DMS79 (cell line): Measurements from ENCODE around the gene PIK3C2G.

ENCODE experiments used
- DNase-seq: peaks from one replicate; lab custom pipeline; 2025; lab: John Stamatoyannopoulos, UW

Gene PIK3C2G

GRCh38 chr12:18280728-18281127 is 19.4 kb downstream of the PIK3C2G start:
- DNase-seq: no peak

GRCh38 chr12:18281941-18282340 is 20.6 kb downstream of the PIK3C2G start:
- DNase-seq: no peak

DNA sequence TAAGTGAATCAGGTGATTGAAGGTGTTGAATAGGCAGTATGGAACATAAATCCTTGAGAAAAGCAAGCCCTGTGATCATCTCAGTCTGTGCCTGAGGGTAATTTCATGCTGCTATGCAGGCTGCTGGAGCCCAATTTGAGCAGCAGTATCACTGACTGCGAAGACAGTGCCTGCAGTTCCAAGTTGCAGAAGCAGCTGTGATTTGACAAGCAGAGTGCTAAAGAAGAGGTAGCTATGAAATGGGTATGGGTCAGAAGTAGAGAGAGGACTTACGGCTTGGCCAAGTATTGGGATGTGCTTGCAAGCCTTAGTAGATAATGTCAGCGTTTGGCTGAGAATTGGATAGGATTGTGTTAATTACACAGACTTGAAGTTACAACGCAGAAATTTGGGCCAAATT is 22.5 kb downstream of the PIK3C2G start:
- DNase-seq: no peak

- no peak for DNase-seq
Measured at GRCh38 chr12:18284386-18284785, 23.1 kb downstream of the PIK3C2G start.

- no peak for DNase-seq
Measured at GRCh38 chr12:18285161-18285560, 23.8 kb downstream of the PIK3C2G start.

DNA sequence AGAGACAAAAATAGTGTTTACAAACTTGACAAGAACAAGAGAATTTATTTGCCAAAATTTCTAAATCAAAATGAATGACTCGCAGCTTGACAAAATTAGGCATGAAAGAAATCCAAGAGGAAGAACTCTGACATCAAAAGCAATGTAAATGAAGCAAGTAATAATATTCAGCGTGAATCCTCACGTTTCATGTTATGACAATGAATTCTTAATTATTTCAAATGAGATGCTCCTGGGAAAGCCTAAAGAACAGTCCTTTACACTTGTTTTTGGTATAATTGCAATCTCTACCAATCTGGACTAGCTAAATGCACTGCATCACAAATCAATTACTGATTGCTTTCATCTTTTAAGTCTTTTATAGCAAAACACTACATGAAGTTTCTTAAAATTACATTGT is 29.1 kb downstream of the PIK3C2G start:
- no peak for DNase-seq

GRCh38 chr12:18294889-18295288 is 33.6 kb downstream of the PIK3C2G start:
- DNase-seq: no peak

DNA sequence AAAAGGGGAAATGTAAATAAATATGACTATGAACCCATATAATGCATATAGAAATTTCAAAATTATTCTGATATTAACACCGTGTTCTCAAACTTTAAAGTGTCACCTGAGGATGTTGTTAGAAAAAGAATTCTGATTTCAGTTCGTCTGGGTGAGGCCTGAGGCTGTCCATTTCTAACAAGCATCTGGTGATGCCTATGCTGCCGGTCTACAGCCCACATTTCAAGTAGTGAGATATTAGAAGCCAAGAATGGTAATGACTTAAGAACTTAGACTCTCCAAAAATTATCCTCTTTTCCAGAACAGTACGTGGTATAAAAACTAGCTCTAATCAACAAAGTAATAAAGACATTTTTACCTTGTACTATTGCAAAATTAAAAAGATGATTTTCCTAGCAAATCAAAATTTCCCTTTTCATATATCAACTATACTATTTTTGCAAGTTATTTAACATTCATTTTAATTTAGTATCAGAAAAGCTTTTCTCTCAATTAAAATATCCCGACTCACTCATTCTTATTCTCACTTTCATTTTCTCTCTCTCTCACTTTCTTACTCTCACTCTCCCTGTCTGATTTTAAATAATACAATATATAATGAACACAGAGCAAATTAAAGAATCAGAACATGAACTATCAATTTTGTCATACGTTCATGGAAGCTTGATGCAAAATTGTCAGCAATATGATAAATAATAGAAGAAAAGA is 35.0 kb downstream of the PIK3C2G start:
- no peak for DNase-seq

DNA sequence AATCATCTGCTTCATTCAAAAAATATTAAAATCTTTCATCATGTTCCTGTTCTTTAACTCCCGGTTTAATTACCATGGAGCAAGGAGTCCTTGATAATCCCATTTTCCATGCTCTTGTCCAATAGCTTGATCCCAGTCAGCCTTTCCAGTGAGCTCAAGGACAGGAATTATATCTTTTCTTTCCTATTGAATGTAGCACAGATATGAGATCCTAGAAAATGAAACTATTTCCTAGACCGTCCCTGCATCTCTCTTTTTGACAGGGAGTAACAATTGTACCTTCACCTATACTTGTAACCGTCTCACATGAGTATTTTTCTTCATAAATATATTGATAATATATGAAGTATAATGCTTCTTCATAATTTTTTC is 35.6 kb downstream of the PIK3C2G start:
- no peak for DNase-seq

DNA sequence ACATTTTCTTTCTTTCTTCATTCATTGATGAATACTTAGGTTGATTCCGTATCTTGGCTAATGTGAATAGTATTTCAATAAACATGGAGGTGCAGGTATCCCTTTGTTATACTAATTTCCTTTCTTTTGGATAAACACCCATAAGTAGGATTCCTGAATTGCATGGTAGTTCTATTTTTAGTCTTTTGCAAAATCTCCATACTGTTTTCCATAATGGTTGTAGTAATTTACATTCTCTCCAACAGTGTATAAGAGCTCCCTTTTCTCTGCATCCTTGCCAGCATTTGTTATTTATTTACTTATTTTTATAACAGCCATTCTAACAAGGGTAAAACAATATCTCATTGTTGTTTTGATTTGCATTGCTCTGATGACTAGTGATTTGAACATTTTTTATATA is 36.6 kb downstream of the PIK3C2G start:
- no peak for DNase-seq

GRCh38 chr12:18302809-18303430 is 41.6 kb downstream of the PIK3C2G start:
- DNase-seq: no peak

DNA sequence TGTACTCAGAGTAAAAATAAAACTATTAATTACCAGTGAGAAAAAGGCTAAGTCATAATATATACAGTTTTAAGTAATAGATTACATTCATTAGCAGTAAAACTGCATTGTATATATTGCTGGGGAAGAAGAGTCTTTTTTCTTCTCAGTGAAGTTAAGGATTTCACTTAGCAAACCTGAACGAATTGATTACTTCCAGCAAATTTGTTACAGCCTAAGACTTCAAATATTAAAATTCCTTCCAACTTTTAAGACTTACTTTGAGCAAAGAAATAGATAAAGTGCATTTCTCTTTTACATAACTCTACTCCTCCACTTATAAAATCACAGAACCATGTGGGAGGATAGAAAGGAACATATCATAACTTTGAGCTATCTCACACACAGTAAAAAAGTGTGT is 43.3 kb downstream of the PIK3C2G start:
- DNase-seq: no peak

GRCh38 chr12:18306311-18306710 is 45.0 kb downstream of the PIK3C2G start:
- no peak for DNase-seq

DNA sequence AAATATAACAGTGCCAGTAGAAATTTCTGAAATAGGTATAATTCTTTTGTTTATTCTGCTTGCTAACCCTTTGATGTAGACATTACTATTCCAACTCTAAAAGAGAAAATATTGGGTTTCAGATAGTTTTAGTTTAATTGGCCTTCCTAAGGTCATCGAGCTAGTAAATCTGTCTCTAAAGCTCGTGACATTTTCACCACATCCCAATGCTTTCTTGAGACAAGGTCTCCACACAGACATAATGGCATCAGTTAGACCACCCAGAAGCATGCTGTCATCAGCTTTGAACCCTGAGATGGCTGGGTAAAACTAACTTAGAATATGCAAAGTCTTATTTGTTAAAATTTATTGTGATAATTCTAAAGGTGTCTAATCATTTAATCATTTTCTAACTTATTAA is 52.0 kb downstream of the PIK3C2G start:
- no peak for DNase-seq

- DNase-seq: no peak
Measured at GRCh38 chr12:18320036-18320617, 58.8 kb downstream of the PIK3C2G start.

GRCh38 chr12:18320976-18321375 is 59.7 kb downstream of the PIK3C2G start:
- DNase-seq: no peak

DNA sequence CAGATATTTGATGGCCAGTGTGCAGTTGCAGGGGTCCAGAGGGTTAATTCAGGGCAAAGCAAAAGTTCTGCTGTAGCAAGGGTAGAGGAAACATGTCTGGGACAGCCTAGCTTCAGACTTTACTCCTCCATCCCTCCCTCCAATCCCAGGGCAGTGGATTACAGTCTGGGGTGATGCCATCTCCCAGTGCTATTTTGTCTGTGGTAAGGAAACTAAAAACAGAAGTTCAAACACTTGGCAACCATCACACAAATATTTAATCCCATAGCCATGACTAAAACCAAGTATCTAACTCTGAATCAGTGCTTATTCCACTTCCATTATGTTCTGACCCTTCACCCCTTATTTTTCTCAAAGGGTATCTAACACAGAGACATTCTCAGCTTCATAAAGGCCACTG is 61.8 kb downstream of the PIK3C2G start:
- no peak for DNase-seq

DNA sequence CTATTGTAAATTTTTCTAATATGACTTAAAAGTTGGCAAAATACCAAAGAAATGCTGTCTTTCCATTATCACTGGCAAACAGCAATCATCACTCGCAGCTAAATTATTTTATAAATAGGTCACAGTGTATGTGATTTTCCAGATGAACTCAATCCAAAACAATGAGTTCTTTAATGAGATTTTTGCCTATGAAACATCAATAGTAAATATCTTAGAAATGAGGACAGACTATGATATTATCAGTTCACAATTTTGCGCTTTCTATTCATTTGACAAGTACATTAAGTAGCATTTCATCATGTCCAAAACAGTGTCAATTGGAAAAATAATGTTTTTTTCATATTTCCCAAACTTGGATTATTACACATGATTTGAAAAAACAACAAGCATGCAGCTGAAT is 65.7 kb downstream of the PIK3C2G start:
- DNase-seq: no peak

GRCh38 chr12:18332173-18332572 is 70.9 kb downstream of the PIK3C2G start:
- no peak for DNase-seq

- DNase-seq: no peak
Measured at GRCh38 chr12:18339633-18340032, 78.3 kb downstream of the PIK3C2G start.

- no peak for DNase-seq
Measured at GRCh38 chr12:18340186-18340585, 78.9 kb downstream of the PIK3C2G start.

DNA sequence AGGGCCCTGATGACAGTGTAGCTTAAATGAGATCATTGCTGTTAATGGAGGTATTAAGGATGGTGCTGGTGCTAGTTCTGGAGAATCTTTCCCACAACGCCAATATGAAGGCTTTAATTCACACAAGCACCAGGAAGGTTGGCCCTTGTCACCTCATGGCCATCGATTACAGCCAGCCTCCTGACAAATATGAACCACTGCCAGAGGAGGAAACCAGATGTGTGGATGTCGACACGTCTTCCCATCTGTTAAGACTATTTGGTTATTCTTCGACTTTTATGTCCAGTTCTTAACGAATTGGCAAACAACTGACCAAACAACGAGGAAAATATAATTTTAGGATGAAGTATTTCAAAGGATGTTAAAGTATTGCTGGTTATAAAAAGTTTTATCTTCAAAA is 79.5 kb downstream of the PIK3C2G start:
- no peak for DNase-seq

- no peak for DNase-seq
Measured at GRCh38 chr12:18343708-18344107, 82.4 kb downstream of the PIK3C2G start.
